HEK293 (cell line): ENCODE results near the gene PHKA2.

Source experiments
- EGR2 ChIP-seq: fragments of 450-650 bp; formaldehyde crosslinking; IDR thresholded peaks from 2 replicates; pipeline ENCODE4 v1.5.1; 2016; ENCODE audit warnings: low read depth, missing biosample characterization, missing genetic modification characterization
- GLIS2 ChIP-seq: fragments of 450-650 bp; formaldehyde crosslinking; IDR thresholded peaks from 2 replicates; pipeline ENCODE4 v1.5.1; 2016; ENCODE audit warnings: missing biosample characterization, missing genetic modification characterization
- HOXC10 ChIP-seq: sonication (generic); formaldehyde crosslinking; IDR thresholded peaks from 2 replicates; pipeline ENCODE4 v1.8.1; 2023; ENCODE audit warnings: mild to moderate bottlenecking, missing genetic modification reagents
- HOXD13 ChIP-seq: sonication (generic); formaldehyde crosslinking; IDR thresholded peaks from 2 replicates; pipeline ENCODE4 v1.8.0; 2022; ENCODE audit warnings: missing genetic modification reagents, borderline replicate concordance
- RBAK ChIP-seq: fragments of 450-650 bp; formaldehyde crosslinking; IDR thresholded peaks from 2 replicates; pipeline ENCODE4 v1.5.1; 2016; ENCODE audit warnings: missing biosample characterization, missing genetic modification characterization
- SP3 ChIP-seq: fragments of 450-650 bp; formaldehyde crosslinking; IDR thresholded peaks from 2 replicates; pipeline ENCODE4 v1.5.1; 2016; ENCODE audit warnings: missing biosample characterization, missing genetic modification characterization
- TRIM28 ChIP-seq: IDR thresholded peaks from 2 replicates; pipeline ENCODE4 v1.6.1; 2011; ENCODE audit warnings: low read length, control low read depth, borderline replicate concordance
- YY2 ChIP-seq: fragments of 450-650 bp; formaldehyde crosslinking; IDR thresholded peaks from 2 replicates; pipeline ENCODE4 v1.5.1; 2016; ENCODE audit warnings: missing biosample characterization, missing genetic modification characterization
- ZBTB48 ChIP-seq: fragments of 450-650 bp; formaldehyde crosslinking; IDR thresholded peaks from 2 replicates; pipeline ENCODE4 v1.5.1; 2016; ENCODE audit warnings: missing biosample characterization, missing genetic modification characterization
- ZFHX2 ChIP-seq: fragments of 450-650 bp; formaldehyde crosslinking; conservative IDR thresholded peaks from 2 replicates; pipeline ENCODE4 v1.5.1; 2016; ENCODE audit warnings: missing biosample characterization, missing genetic modification characterization
- ZNF223 ChIP-seq: fragments of 450-650 bp; formaldehyde crosslinking; IDR thresholded peaks from 2 replicates; pipeline ENCODE4 v1.5.1; 2016; ENCODE audit warnings: missing biosample characterization, missing genetic modification characterization
- ZNF266 ChIP-seq: fragments of 450-650 bp; formaldehyde crosslinking; IDR thresholded peaks from 2 replicates; pipeline ENCODE4 v1.5.1; 2016; ENCODE audit warnings: missing biosample characterization, missing genetic modification characterization, low read depth
- ZNF311 ChIP-seq: fragments of 450-650 bp; formaldehyde crosslinking; IDR thresholded peaks from 2 replicates; pipeline ENCODE4 v1.5.1; 2017; ENCODE audit warnings: missing biosample characterization, missing genetic modification characterization, borderline replicate concordance
- ZNF433 ChIP-seq: fragments of 450-650 bp; formaldehyde crosslinking; IDR thresholded peaks from 2 replicates; pipeline ENCODE4 v1.5.1; 2016; ENCODE audit warnings: missing biosample characterization, missing genetic modification characterization, low read depth
- ZNF501 ChIP-seq: fragments of 450-650 bp; formaldehyde crosslinking; IDR thresholded peaks from 2 replicates; pipeline ENCODE4 v1.5.1; 2016; ENCODE audit warnings: missing biosample characterization, missing genetic modification characterization
- ZNF518A ChIP-seq: fragments of 450-650 bp; formaldehyde crosslinking; conservative IDR thresholded peaks from 2 replicates; pipeline ENCODE4 v1.5.1; 2016; ENCODE audit warnings: low read depth, missing biosample characterization, missing genetic modification characterization
- ZNF558 ChIP-seq: fragments of 450-650 bp; formaldehyde crosslinking; IDR thresholded peaks from 2 replicates; pipeline ENCODE4 v1.5.1; 2016; ENCODE audit warnings: missing biosample characterization, missing genetic modification characterization
- ZNF571 ChIP-seq: fragments of 450-650 bp; formaldehyde crosslinking; IDR thresholded peaks from 2 replicates; pipeline ENCODE4 v1.5.0; 2017; ENCODE audit warnings: missing biosample characterization, missing genetic modification characterization
- ZNF585B ChIP-seq: fragments of 450-650 bp; formaldehyde crosslinking; IDR thresholded peaks from 2 replicates; pipeline ENCODE4 v1.5.1; 2016; ENCODE audit warnings: missing biosample characterization, missing genetic modification characterization
- ZNF623 ChIP-seq: fragments of 450-650 bp; formaldehyde crosslinking; IDR thresholded peaks from 2 replicates; pipeline ENCODE4 v1.5.1; 2016; ENCODE audit warnings: missing biosample characterization, missing genetic modification characterization
- ZNF629 ChIP-seq: fragments of 450-650 bp; formaldehyde crosslinking; IDR thresholded peaks from 2 replicates; pipeline ENCODE4 v1.5.1; 2017; ENCODE audit warnings: missing biosample characterization, missing genetic modification characterization
- ZNF692 ChIP-seq: fragments of 450-650 bp; formaldehyde crosslinking; IDR thresholded peaks from 2 replicates; pipeline ENCODE4 v1.5.1; 2016; ENCODE audit warnings: missing biosample characterization, missing genetic modification characterization
- ZNF777 ChIP-seq: fragments of 450-650 bp; formaldehyde crosslinking; IDR thresholded peaks from 2 replicates; pipeline ENCODE4 v1.5.1; 2017; ENCODE audit warnings: missing biosample characterization, missing genetic modification characterization, borderline replicate concordance
- ZNF830 ChIP-seq: fragments of 450-650 bp; IDR thresholded peaks from 2 replicates; pipeline ENCODE4 v1.5.0; 2018; ENCODE audit warnings: missing biosample characterization, missing genetic modification characterization, low read depth, mild to moderate bottlenecking, moderate library complexity
- TF ChIP-seq, protein P1 (sequence below): fragments of 450-650 bp; IDR thresholded peaks from 2 replicates; pipeline ENCODE4 v1.5.1; 2018; ENCODE audit warnings: missing biosample characterization, mild to moderate bottlenecking, missing genetic modification characterization
- TF ChIP-seq, protein P2 (sequence below): fragments of 450-650 bp; formaldehyde crosslinking; IDR thresholded peaks from 2 replicates; pipeline ENCODE4 v1.5.1; 2016; ENCODE audit warnings: missing biosample characterization, missing genetic modification characterization

Gene PHKA2

DNA sequence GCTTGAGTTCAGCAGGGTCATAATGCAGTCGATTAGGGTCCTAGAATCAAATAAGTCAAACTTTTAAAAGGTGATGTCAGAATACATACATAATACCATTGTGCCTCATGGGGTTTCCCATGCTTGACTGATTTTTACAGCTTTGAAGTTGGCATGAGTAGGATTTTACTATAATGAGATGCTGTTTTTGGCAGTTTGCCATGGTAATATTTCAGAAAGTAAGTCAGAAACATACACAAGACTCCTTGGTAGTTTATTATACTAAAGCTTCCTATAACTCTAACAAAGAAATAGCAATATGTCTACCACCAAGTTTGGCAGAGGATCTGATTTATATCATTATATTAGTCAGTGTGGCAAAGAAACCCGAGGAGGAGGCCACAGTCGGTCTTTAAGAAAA lies 45.2 kb downstream of the PHKA2 start (continued):
- TF ChIP-seq, protein P1, sequence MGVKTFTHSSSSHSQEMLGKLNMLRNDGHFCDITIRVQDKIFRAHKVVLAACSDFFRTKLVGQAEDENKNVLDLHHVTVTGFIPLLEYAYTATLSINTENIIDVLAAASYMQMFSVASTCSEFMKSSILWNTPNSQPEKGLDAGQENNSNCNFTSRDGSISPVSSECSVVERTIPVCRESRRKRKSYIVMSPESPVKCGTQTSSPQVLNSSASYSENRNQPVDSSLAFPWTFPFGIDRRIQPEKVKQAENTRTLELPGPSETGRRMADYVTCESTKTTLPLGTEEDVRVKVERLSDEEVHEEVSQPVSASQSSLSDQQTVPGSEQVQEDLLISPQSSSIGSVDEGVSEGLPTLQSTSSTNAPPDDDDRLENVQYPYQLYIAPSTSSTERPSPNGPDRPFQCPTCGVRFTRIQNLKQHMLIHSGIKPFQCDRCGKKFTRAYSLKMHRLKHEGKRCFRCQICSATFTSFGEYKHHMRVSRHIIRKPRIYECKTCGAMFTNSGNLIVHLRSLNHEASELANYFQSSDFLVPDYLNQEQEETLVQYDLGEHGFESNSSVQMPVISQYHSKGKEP (tag by site-specific recombination) = peak; percentile 87
- TF ChIP-seq ZNF830 (tag by site-specific recombination) (peak; percentile 65; the same call in 1 of the 2 replicates), ZNF518A (tag by site-specific recombination) (no peak), ZNF777 (tag by site-specific recombination) (no peak), ZNF266 (no peak), TRIM28 (peak; percentile 64; the same call in 1 of the 2 replicates), ZNF501 (tag by site-specific recombination) (no peak; the same call in 1 of the 2 replicates), ZNF585B (tag by site-specific recombination) (no peak), ZNF433 (tag by site-specific recombination) (no peak), SP3 (tag by site-specific recombination) (no peak), ZNF692 (peak; percentile 67), ZNF571 (tag by site-specific recombination) (no peak), ZFHX2 (tag by site-specific recombination) (peak; percentile 12; the same call in 1 of the 2 replicates), ZNF623 (tag by site-specific recombination) (no peak), RBAK (tag by site-specific recombination) (no peak), ZNF558 (tag by site-specific recombination) (no peak), ZNF629 (tag by site-specific recombination) (peak; percentile 93), HOXC10 (CRISPR knock-in tag) (no peak), ZNF311 (tag by site-specific recombination) (no peak), EGR2 (tag by site-specific recombination) (no peak), YY2 (tag by site-specific recombination) (no peak), ZBTB48 (tag by site-specific recombination) (no peak), GLIS2 (no peak), ZNF223 (tag by site-specific recombination) (no peak), HOXD13 (CRISPR knock-in tag) (peak; percentile 94)
- TF ChIP-seq, protein P2, sequence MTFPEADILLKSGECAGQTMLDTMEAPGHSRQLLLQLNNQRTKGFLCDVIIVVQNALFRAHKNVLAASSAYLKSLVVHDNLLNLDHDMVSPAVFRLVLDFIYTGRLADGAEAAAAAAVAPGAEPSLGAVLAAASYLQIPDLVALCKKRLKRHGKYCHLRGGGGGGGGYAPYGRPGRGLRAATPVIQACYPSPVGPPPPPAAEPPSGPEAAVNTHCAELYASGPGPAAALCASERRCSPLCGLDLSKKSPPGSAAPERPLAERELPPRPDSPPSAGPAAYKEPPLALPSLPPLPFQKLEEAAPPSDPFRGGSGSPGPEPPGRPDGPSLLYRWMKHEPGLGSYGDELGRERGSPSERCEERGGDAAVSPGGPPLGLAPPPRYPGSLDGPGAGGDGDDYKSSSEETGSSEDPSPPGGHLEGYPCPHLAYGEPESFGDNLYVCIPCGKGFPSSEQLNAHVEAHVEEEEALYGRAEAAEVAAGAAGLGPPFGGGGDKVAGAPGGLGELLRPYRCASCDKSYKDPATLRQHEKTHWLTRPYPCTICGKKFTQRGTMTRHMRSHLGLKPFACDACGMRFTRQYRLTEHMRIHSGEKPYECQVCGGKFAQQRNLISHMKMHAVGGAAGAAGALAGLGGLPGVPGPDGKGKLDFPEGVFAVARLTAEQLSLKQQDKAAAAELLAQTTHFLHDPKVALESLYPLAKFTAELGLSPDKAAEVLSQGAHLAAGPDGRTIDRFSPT (tag by site-specific recombination) = no peak
